K562 (cell line): ENCODE measurements around the gene SH2D4B. TPM values are rescaled to one million over a fixed set of nuclear protein-coding genes. Genes with fewer than 3 reads are reported as not detected.

Source experiments
- ATAC-seq: fragments of 200-7000 bp; cut with Tn5 transposase; 3 replicates; pipeline ENCODE4 v1.9.1; 2020; ENCODE audit warnings: moderate library complexity
- BruUV-seq: library from RNA; stranded (reverse); fragments of 400-500 nt; replicated peaks from 2 replicates; lab custom pipeline; 2021; lab: Mats Ljungman, UMichigan
- CTCF ChIA-PET: fragments of 300-600 bp; formaldehyde crosslinking; extraction: SDS; loops from one replicate; lab custom pipeline; 2021; ENCODE audit warnings: low intra/inter-chr PET ratio; lab: Yijun Ruan, JAX
- POLR2A ChIA-PET: fragments of 300-600, 350-650 bp; sonication (Branson Sonifier 250); formaldehyde crosslinking; extraction: SDS; loops from one replicate; lab custom pipeline; 2021; ENCODE audit warnings: antibody characterized with exemption, inconsistent platforms; lab: Yijun Ruan, JAX
- DNase-seq, 4 experiments: peaks; one replicate each; pipeline versions ENCODE4 v3.0.0 to v3.0.0-alpha.2; 2011 to 2018; ENCODE audit warnings: low spot score in 3 of 4, mixed read lengths in 3 of 4; ENCODE audit errors: extremely low read depth in 1 of 4
- FAIRE-seq: peaks from 2 replicates; lab custom pipeline; 2011; peaks lifted over from hg19 to GRCh38; lab: Jason Lieb, UNC
- H2AFZ ChIP-seq: 2 replicates; pipeline ENCODE4 v1.6.0; 2011; ENCODE audit warnings: low read depth, low read length, control low read depth, inconsistent platforms
- H3K27ac ChIP-seq: fragments of 200-600 bp; 3 replicates; pipeline ENCODE4 v1.8.0; 2011; ENCODE audit warnings: low read depth, mild to moderate bottlenecking, control low read depth, inconsistent platforms, low read length, moderate library complexity, mixed read lengths; ENCODE audit errors: extremely low read depth
- H3K27me3 ChIP-seq, 2 experiments: fragments of 300-600 bp in 1 of 2; 2 replicates in 1 of 2; 3 replicates in 1 of 2; pipeline versions ENCODE4 v1.6.0 to v1.8.0; 2011; ENCODE audit warnings: inconsistent platforms in 2 of 2, low read length in 2 of 2, mild to moderate bottlenecking in 1 of 2, mixed read lengths in 1 of 2, moderate library complexity in 1 of 2; ENCODE audit not compliant: control insufficient read depth in 2 of 2, insufficient read depth in 2 of 2
- H3K36me3 ChIP-seq: fragments of 300-600 bp; 3 replicates; pipeline ENCODE4 v1.8.0; 2011; ENCODE audit warnings: mild to moderate bottlenecking, low read length, inconsistent platforms; ENCODE audit not compliant: control insufficient read depth, insufficient read depth
- H3K4me1 ChIP-seq, 2 experiments: fragments of 200-600 bp in 1 of 2; replicated peaks in 1 of 2; 2 replicates in 1 of 2; 3 replicates in 1 of 2; pipeline versions ENCODE4 v1.5.1 to v1.8.0; 2011; ENCODE audit warnings: inconsistent platforms in 2 of 2, low read length in 2 of 2, mild to moderate bottlenecking in 1 of 2, mixed read lengths in 1 of 2, moderate library complexity in 1 of 2; ENCODE audit not compliant: control insufficient read depth in 2 of 2, insufficient read depth in 2 of 2
- H3K4me2 ChIP-seq: 2 replicates; pipeline ENCODE4 v1.6.1; 2011; ENCODE audit warnings: low read length, control low read depth, inconsistent platforms, mixed read lengths; ENCODE audit not compliant: insufficient read depth
- H3K4me3 ChIP-seq: fragments of 200-600 bp; sonication (generic), shearing (Covaris generic); 2 replicates; pipeline ENCODE4 v1.5.1; 2016; ENCODE audit warnings: control low read depth, inconsistent platforms
- H3K79me2 ChIP-seq: fragments of 200-600 bp; 3 replicates; pipeline ENCODE4 v1.8.0; 2011; ENCODE audit warnings: low read length, inconsistent platforms; ENCODE audit not compliant: control insufficient read depth, insufficient read depth
- H3K9ac ChIP-seq, 2 experiments: 2 replicates each; pipeline versions ENCODE4 v1.6.0 to v1.6.1; 2011; ENCODE audit warnings: low read depth in 2 of 2, low read length in 2 of 2, control low read depth in 1 of 2, inconsistent platforms in 1 of 2, mild to moderate bottlenecking in 1 of 2, mixed read lengths in 1 of 2; ENCODE audit not compliant: insufficient read depth in 1 of 2
- H3K9me1 ChIP-seq: one replicate; pipeline ENCODE4 v1.6.0; 2011; ENCODE audit warnings: inconsistent platforms, mild to moderate bottlenecking, low read length, moderate library complexity; ENCODE audit not compliant: control insufficient read depth, insufficient read depth
- H3K9me3 ChIP-seq: replicated peaks from 2 replicates; pipeline ENCODE4 v1.5.1; 2011; ENCODE audit warnings: low read depth, low read length, inconsistent platforms; ENCODE audit not compliant: control insufficient read depth, insufficient read depth
- H4K20me1 ChIP-seq: replicated peaks from 2 replicates; pipeline ENCODE4 v1.6.1; 2011; ENCODE audit warnings: low read length, inconsistent platforms, mixed read lengths; ENCODE audit not compliant: control insufficient read depth, insufficient read depth
- CAMTA2 ChIP-seq: fragments of 250-450 bp; sonication (Bioruptor Pico); conservative IDR thresholded peaks from 2 replicates; pipeline ENCODE4 v1.5.1; 2022
- CHD1 ChIP-seq: fragments of 200-600 bp; sonication (generic); IDR thresholded peaks from one replicate; pipeline ENCODE4 v1.6.1; 2012; ENCODE audit warnings: mild to moderate bottlenecking, moderate library complexity, low read length, inconsistent platforms
- LCOR ChIP-seq: sonication (generic); formaldehyde crosslinking; IDR thresholded peaks from 2 replicates; pipeline ENCODE4 v1.8.0; 2022; ENCODE audit warnings: mild to moderate bottlenecking, missing genetic modification reagents
- MEIS2 ChIP-seq: fragments of 450-650 bp; IDR thresholded peaks from 2 replicates; pipeline ENCODE4 v1.6.1; 2014; ENCODE audit warnings: mild to moderate bottlenecking; ENCODE audit not compliant: partially characterized antibody
- NUFIP1 ChIP-seq: fragments of 450-650 bp; IDR thresholded peaks from 2 replicates; pipeline ENCODE4 v1.6.1; 2018; ENCODE audit not compliant: partially characterized antibody
- PHF21A ChIP-seq: fragments of 450-650 bp; IDR thresholded peaks from 2 replicates; pipeline ENCODE4 v1.6.1; 2017; ENCODE audit warnings: low read depth, borderline replicate concordance
- SRSF3 ChIP-seq: fragments of 200-400 bp; formaldehyde crosslinking; IDR thresholded peaks from 2 replicates; pipeline ENCODE4 v1.6.1; 2016; ENCODE audit warnings: mild to moderate bottlenecking, low read length, moderate library complexity; ENCODE audit not compliant: insufficient read depth
- ZFPM2 ChIP-seq: fragments of 250-450 bp; sonication (Bioruptor Pico); IDR thresholded peaks from 2 replicates; pipeline ENCODE4 v1.5.1; 2022; ENCODE audit warnings: mild to moderate bottlenecking
- ZNF551 ChIP-seq: fragments of 250-450 bp; sonication (Bioruptor Pico); IDR thresholded peaks from 2 replicates; pipeline ENCODE4 v1.5.0; 2021; ENCODE audit warnings: mild to moderate bottlenecking, moderate library complexity
- ZNF696 ChIP-seq: fragments of 250-450 bp; sonication (Bioruptor Pico); conservative IDR thresholded peaks from 2 replicates; pipeline ENCODE4 v1.4.0; 2020; ENCODE audit warnings: mild to moderate bottlenecking, moderate library complexity
- ZNF717 ChIP-seq: fragments of 250-450 bp; sonication (Bioruptor Pico); IDR thresholded peaks from 2 replicates; pipeline ENCODE4 v1.5.0; 2021
- ZNF77 ChIP-seq: fragments of 250-450 bp; sonication (Bioruptor Pico); IDR thresholded peaks from 2 replicates; pipeline ENCODE4 v1.5.0; 2020
- ZNF79 ChIP-seq: fragments of 250-450 bp; sonication (Bioruptor Pico); IDR thresholded peaks from 2 replicates; pipeline ENCODE4 v1.4.0; 2020; ENCODE audit warnings: low read depth, mild to moderate bottlenecking, moderate library complexity
- whole genome bisulfite sequencing: fragments of 100-300 bp; shearing (Covaris generic); methylation state at CpG from one replicate; pipeline ENCODE4 v1.1.6; 2016; ENCODE audit warnings: low coverage, mixed read lengths; ENCODE audit not compliant: insufficient coverage; ENCODE audit errors: missing lambda C conversion rate; 5-methylcytosine and 5-hydroxymethylcytosine counted together
- in situ Hi-C: fragments of 300-500 bp; cut with MboI; formaldehyde crosslinking; loops from 4 replicates; pipeline ENCODE4 v1.15.0; 2018; ENCODE audit warnings: inconsistent platforms, mixed read lengths
- intact Hi-C: fragments of 100-400 bp; cut with micrococcal nuclease; formaldehyde crosslinking; loops from 2 replicates; pipeline ENCODE4 v1.14.2; 2022
- polyA plus RNA-seq, 8 experiments: library from polyadenylated mRNA; depleted of rRNA in 4 of 8; stranded (reverse) in 5 of 8; unstranded in 3 of 8; fragments of >200 nt; fragmentation: Nextera tagmentation in 2 of 8; fragmentation: Illumina TruSeq in 1 of 8; extraction: Ambion mirVana in 2 of 8; extraction: Trizol in 1 of 8; gene quantifications; 2 replicates each; pipeline versions ENCODE4 v1.2.1 to v1.2.3, GENCODE V29; 2011 to 2014; ENCODE audit warnings: inconsistent platforms in 1 of 8, missing spikeins in 1 of 8
- total RNA-seq, 7 experiments: library from RNA; depleted of rRNA in 6 of 7; stranded (reverse); fragments of >200 nt in 6 of 7; fragmentation: Illumina TruSeq in 2 of 7; extraction: Trizol in 2 of 7; gene quantifications; 2 replicates each; pipeline versions ENCODE4 v1.2.1 to v1.2.3, GENCODE V29; 2011 to 2021; ENCODE audit warnings: low replicate concordance in 1 of 7
- TF ChIP-seq, protein P1 (sequence below), 3 experiments: IDR thresholded peaks in 2 of 3; conservative IDR thresholded peaks in 1 of 3; 2 replicates each; pipeline ENCODE4 v1.5.1; 2011 to 2012; ENCODE audit warnings: low read length in 3 of 3, mild to moderate bottlenecking in 3 of 3, control low read depth in 2 of 3, improper control_type of control experiment in 1 of 3, inconsistent platforms in 1 of 3, low read depth in 1 of 3, mixed read lengths in 1 of 3, moderate library complexity in 1 of 3; ENCODE audit not compliant: insufficient read depth in 2 of 3

Gene SH2D4B
- total and polyA plus RNA-seq, 9 of the 15 experiments (the other 6 are each of a cell fraction or from before 2014, with no cell fraction given): 0.03 to 0.14 (median 0.04) TPM; not detected in 4

DNA sequence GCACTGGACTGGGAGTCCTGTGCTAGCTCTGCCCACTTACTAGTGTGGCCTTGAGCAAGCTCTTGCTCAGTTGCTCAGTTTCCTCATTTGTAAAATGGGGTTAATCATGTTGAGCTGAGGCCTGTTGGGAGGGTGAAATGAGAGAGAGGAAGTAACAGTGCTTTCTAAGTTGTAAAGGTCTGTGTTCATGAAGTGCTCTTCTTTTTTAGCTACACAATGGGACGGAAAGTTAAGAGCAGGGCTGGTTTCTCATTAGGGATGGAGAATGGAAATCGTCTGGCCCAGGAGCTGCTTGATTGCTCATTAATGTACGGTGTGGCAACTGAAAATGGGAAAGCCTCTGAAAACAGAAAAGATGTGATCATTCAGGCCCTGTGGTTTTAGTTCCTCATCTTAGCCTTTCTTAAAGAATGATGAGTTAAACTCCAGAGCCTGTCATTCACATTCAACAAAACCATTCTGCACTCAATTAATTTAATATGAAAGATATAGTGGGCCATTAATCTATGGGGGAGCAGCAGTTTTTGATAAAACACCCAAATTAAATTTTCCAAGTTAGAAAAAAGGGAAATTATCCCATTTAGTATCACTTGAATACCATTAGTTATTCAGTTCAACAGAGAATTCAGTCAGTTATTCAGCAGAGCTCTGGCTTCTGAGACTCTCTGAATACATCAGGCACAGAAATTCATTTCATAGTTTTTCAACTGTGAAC lies 60.5 kb downstream of the SH2D4B start:
- Histone ChIP-seq H3K27ac (no peak overlapping the region), H4K20me1 (no peaks in the 10 kb centered on the region), H3K36me3 (no peaks in the 10 kb centered on the region), H2AFZ (no peak overlapping the region), H3K4me2 (no peak overlapping the region), H3K9ac (no peak overlapping the region), H3K79me2 (no peaks in the 10 kb centered on the region), H3K9me1 (no peaks in the 10 kb centered on the region), H3K4me1 (no peaks in the 10 kb centered on the region; a peak in 1 of 5 replicates), H3K4me3 (no peak overlapping the region), H3K9me3 (no peaks in the 10 kb centered on the region), H3K27me3 (peaks cover 3 to 16% of the 10 kb centered on the region in 2 experiments; a peak in 4 of 5 replicates)
- intact Hi-C loops: loop anchor here (2.0 to 5.0 kb wide), 2 partner anchors 156 to 215 kb away; no protein-coding TSS in a partner anchor
- ChIA-PET POLR2A (interaction anchor here (1.5 kb wide), 1 partner anchor 9 kb away, joined by 5 read pairs; no protein-coding TSS in a partner anchor), CTCF (no interaction called here)
- BruUV-seq: no TSS peak
- no peak for TF ChIP-seq ZNF77 (CRISPR knock-in tag)
- FAIRE-seq (no peak), ATAC-seq (no peak), DNase-seq (no peak)
- WGBS: 9% methylated on average over 3 of the region's 3 CpGs
- in situ Hi-C loops: no loop called here

DNA sequence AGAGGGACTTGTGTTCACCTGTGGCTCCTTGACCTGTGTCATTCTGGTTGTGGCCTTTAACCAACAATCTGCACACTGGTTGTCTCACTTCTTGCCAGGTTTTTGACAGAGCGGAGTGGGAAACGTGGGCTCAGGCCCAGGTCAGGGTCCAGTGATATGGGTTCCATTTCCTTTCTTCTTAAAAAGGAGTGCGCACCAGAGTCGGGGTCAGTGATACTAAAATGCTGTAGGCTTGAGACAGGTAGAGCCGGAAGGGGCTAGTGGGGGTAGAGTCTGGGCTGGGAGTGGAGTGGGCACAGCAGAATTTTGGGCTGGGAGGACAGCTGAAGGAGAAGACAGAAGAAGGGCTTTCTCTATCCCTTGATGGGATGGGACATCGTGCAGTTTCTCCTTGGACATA lies 61.2 kb downstream of the SH2D4B start:
- no peak overlapping the region for H3K4me3 ChIP-seq
- DNase-seq: no peak
- in situ Hi-C loops: no loop called here
- WGBS: 36% methylated on average over 6 of the region's 6 CpGs
- H3K27me3 ChIP-seq: peaks cover 4 to 23% of the 10 kb centered on the region in 2 experiments; a peak in 4 of 5 replicates
- ChIA-PET POLR2A (interaction anchor here (0.5 to 0.7 kb wide), 2 partner anchors 68 to 221 kb away, joined by 3 read pairs; no protein-coding TSS in a partner anchor), CTCF (no interaction called here)
- H3K4me2 ChIP-seq: no peak overlapping the region
- no TSS peak for BruUV-seq
- TF ChIP-seq ZFPM2 (CRISPR knock-in tag) (no peak), ZNF79 (CRISPR knock-in tag) (no peak), MEIS2 (no peak), NUFIP1 (no peak), ZNF551 (CRISPR knock-in tag) (no peak), PHF21A (no peak), CAMTA2 (no peak), LCOR (CRISPR knock-in tag) (no peak), ZNF717 (CRISPR knock-in tag) (no peak), SRSF3 (no peak), ZNF696 (CRISPR knock-in tag) (no peak), CHD1 (no peak)
- TF ChIP-seq, protein P1, sequence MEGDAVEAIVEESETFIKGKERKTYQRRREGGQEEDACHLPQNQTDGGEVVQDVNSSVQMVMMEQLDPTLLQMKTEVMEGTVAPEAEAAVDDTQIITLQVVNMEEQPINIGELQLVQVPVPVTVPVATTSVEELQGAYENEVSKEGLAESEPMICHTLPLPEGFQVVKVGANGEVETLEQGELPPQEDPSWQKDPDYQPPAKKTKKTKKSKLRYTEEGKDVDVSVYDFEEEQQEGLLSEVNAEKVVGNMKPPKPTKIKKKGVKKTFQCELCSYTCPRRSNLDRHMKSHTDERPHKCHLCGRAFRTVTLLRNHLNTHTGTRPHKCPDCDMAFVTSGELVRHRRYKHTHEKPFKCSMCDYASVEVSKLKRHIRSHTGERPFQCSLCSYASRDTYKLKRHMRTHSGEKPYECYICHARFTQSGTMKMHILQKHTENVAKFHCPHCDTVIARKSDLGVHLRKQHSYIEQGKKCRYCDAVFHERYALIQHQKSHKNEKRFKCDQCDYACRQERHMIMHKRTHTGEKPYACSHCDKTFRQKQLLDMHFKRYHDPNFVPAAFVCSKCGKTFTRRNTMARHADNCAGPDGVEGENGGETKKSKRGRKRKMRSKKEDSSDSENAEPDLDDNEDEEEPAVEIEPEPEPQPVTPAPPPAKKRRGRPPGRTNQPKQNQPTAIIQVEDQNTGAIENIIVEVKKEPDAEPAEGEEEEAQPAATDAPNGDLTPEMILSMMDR (IDR thresholded peaks at IDR 0.05 in 2 of 3, conservative IDR thresholded peaks at IDR 0.05 in 1 of 3; ENCODE audit: insufficient read depth in 2 of 3, low read depth in 1 of 3, low read length in 3 of 3): no peak
- peak; percentile 9; the same call in 1 of the 3 replicates for ATAC-seq
- H4K20me1 ChIP-seq: no peaks in the 10 kb centered on the region
- FAIRE-seq: no peak
- H3K36me3 ChIP-seq: no peaks in the 10 kb centered on the region
- H3K9me3 ChIP-seq: no peaks in the 10 kb centered on the region
- no peak overlapping the region for H3K9ac ChIP-seq
- H3K79me2 ChIP-seq: no peaks in the 10 kb centered on the region
- no peaks in the 10 kb centered on the region for H3K9me1 ChIP-seq
- intact Hi-C loops: loop anchor here (2.0 to 5.0 kb wide), 2 partner anchors 157 to 216 kb away; no protein-coding TSS in a partner anchor
- H3K4me1 ChIP-seq: peaks cover 0 to 4% of the 10 kb centered on the region in 2 experiments; a peak in 2 of 5 replicates
- H3K27ac ChIP-seq: no peak overlapping the region
- peak overlapping the region; percentile 53 for H2AFZ ChIP-seq
